GM21526 (cell line): Measurements from ENCODE around the gene POLDIP3.
"Not testable (repeated sequence)": the region's sequence is repeated elsewhere in the genome, so short reads cannot be mapped to it uniquely, and the experiment has no call there.

Experiments
- ATAC-seq: cut with Tn5 transposase; IDR thresholded peaks from one replicate; pipeline ENCODE4 v1.9.1; 2021; ENCODE audit warnings: moderate library complexity; ENCODE audit not compliant: unreplicated experiment, low FRiP score

POLDIP3 gene

DNA sequence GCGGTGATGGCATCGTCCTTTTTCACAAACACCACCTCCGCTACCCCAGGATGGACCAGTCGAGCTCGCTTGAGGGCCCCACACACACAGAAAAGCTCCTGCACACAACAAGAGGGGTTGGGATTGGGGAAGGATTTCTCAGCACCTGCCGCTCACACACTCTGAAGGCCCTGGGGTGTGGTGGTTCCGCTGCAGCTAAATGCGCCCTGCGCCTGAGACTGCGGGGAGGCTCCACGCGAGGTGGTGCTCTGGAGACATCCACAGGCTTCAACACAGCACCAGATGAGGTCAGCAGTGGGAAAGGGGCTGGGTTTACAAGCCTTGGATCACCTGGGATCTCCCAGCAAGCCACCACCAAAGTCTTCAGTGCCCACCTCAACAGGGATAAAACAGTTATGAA is 22.7 kb downstream of the POLDIP3 start:
- ATAC-seq, result no peak

DNA sequence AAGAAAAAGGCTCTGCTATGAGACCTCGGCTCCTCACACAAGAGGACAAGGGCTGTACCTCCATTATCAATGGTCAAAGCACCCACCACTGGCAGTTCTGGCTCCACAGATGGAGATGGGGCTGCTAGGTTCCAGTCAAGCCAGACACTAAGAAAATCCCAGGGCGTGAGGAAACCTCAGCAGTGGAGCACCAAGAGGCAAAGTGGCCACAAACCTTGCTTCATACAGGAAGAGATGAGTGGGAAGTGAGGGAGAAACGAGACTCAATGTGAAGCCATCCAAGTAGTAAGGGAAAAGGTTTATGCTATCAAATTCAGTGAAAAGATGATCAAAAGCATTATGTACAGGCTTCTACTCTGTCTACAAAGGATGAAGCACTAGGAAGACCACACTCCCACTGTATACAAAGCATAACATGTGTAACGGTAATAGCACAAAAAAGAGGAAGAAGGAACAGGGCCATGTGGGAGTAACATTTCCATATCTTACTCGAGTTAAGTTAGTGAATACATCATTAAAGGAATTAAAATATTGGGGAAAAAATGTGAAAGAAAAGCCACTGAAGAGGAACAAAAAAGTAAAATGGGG is 27.0 kb downstream of the POLDIP3 start:
- ATAC-seq, result no peak

DNA sequence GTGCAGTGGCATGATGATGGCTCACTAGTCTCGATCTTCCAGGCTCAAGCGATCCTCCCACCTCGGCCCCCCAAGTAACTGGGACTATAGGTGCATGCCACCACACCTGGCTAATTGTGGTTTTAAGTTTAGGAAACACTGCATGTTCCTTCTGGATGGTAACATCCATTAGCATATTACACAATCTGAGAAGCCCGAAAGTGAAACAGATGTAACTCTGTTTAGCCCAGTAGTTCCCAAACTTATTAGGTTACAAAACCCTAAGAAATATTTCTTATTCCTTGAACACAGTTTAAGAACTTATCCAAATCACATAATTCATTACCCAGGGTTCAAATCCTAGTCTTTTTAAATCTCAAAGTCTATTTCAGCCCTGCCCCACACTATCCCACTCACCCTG is 28.3 kb downstream of the POLDIP3 start:
- no peak for ATAC-seq

DNA sequence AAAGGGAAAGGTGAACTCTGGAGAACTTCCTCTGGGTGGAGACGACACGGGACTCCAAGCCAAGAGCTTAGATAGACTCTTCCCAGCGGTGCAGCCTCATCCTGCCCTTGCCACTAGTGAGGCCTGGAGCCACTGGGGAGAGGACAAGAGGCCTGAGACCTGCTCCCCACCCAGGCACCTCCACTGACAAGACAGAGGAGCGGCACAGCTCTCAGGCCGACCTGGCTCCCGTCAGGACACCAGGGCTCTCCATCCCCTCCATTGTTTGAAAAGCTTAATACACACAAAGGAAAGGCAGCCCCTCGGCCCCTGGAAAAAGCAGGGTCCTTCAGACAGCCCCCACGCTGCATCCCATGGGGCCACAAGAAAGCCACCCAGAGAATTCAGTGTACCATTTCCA is 29.6 kb downstream of the POLDIP3 start:
- ATAC-seq, result no peak

DNA sequence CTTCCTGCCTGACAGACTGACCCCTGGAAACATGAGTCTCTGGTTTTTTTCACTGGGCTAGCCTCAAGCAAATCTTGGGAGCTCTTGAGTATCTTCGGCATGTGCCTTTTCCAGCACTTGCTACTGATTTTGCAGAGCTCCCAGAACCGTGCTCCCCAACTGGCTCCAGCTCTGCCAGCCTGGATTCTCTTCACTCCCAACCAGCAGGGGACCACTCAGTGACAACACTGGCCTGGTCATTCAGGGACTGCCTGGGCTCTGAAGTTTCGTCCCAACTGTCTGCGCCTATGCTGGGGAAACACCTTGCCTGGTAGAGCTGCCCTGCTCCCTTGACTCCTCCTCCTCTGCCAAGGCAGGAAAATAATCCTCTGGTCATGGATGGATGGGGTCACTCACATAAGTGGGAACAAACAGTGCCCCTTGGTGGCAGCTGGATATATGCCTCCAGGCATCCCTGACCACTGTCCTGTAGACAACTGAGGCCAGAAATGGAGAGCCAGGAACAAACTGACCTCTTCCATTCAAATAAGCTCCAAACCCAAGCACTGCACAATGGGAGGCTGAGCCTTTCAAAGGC is 30.2 kb downstream of the POLDIP3 start:
- no peak for ATAC-seq

DNA sequence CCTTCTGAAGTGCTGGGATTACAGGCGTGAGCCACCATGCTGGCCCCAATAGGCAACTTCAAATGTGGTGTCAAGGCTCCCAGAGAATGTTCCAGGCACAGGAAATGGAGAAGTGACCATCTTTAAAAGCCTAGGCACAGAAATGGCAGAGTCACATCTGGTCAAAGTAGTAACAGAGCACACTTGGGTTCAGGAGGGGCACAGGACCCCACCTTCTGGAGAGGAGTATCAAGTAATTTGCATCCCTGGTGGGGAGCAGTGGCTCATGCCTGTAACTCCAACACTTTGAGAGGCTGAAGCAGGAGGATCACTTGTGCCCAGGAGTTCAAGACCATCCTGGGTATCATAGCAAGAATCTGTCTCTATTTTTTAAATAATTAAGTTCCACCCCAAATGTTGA is 31.7 kb downstream of the POLDIP3 start:
- no peak for ATAC-seq

DNA sequence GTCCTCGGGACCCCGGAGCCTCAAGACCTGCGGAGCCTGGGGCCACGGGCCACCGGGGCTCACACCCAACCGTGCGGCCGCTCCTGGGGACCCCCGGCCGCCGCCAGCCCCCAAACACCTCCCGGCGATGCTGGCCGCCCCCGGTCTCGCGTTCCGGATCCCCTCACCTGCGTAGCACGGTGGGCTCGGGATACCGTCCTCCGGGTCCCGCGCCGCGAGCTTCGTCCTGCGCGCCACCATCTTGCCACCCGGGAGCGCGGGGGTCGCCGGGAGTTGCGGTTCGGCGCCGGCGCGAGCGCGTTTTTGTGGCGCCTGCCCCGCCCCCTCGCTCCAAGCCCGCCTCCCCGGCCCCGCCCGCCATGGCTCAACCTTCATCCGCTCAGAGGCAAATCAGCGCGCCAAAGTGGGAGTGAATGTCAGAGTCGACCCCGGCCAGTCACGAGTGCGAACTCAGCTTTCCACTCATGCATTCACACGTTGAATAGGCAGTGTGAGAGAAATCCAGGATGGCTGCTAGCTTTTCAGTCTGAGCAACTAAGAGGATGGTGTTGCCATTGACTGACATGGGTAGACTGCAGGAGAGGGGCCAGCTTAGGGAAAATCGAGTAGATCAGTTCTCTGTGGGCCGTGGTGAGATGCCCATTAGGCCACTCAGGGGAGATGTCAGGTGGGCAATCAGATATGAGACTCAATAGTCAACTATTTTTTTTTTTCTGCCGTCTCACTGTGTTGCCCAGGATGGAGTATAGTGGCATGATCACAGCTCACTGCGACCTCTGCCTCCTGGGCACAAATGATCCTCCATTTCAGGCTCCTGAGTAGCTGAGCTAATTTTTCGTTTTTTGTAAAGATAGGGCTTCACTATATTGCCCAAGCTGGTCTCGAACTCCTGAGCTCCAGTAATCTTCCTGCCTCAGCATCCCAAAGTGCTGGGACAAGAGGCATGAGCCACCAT is 32.6 kb downstream of the POLDIP3 start:
- no peak for ATAC-seq

DNA sequence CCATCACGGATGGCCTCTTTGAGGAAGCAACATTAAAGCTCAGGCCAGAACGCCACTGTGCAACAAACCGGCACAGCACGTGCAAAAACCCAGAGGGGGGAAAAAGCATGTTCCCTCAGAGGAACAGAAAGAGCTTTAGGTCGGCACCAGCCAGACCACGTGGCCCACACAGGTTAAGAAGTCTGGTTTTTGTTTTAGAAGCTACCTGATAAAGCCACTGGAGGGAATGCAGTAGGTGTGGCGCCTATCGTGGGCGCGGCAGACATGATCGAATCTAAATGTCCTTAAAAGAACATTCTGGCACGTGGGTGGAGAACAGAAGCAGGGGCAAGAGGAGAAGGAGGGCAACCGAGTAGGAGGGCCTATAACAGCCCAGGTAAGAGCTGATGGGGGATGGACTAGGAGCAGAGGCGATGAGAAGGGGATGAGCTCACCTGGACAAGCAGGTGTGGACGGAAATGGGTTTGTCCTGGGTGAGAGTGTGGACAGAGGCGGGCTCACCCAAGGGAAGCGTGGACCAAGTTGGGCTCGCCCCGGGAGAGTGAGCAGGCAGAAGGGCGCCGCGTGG is 33.4 kb downstream of the POLDIP3 start:
- not testable (repeated sequence) for ATAC-seq

DNA sequence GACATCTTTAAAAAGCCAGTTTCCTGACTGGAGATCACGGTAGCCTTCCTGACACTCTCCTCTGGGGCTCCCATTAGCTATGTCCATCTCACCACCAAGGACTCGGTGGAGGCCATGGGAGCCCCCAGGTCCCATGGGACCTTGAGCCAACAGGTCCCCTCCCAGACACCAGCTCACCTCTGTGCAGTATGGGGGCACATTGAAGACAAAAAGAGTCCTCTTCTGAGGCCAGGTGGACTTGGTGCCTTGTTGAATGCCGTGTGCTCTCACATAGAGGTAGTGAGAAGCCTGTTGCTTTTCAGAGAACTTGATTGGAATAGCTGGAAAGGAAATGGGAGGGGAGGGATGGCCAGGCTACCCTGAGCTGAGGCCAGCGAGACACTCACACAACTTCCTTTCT is 34.6 kb downstream of the POLDIP3 start:
- not testable (repeated sequence) for ATAC-seq

DNA sequence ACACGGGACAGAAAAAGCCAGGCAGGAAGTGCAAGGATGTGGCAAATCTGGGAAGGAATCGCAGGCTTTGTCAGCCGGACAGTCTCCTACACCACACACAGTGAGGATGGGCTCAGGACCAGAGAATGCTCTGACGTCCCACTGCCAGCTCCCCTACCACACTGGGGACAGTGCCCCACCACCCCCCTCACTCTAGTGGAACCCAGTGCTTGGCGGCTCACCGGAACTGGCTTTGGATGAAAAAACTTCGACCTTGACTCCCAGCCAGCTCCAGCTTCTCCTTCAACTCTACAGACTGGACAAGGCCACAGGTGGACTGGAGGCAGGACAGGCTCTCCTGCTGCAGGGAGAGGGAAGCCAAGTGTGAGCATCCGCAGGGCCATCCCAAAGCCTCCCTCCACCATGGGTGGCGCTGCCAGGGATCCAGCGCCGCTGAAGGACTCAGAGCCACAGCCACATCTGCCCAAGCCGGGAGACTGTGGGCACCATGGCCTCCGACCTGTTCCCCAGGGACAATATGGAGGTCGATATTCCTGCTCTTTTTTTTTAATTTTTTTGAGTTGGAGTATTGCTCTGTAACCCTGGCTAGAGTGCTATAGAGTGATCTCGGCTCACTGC is 37.0 kb downstream of the POLDIP3 start:
- no peak for ATAC-seq

DNA sequence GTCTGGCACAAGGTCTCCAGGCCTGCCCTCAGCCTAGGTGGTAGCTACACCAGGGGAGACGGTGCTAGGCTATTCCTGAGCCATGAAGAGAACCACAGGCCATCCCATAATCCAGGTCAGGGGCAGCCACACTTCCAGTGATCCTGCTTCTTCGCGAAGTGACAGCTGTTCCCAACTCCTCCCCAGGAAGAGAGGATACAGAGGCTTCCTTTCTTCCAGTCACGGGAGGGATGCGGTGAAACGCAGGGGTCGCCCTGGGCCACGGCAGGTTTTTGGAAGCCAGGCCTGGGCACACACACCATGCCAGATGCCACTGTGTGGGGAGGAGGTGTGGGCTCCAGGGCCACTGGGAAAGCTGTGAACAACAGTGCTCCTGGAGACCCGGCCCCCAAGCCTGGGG is 37.5 kb downstream of the POLDIP3 start:
- ATAC-seq, result not testable (repeated sequence)

DNA sequence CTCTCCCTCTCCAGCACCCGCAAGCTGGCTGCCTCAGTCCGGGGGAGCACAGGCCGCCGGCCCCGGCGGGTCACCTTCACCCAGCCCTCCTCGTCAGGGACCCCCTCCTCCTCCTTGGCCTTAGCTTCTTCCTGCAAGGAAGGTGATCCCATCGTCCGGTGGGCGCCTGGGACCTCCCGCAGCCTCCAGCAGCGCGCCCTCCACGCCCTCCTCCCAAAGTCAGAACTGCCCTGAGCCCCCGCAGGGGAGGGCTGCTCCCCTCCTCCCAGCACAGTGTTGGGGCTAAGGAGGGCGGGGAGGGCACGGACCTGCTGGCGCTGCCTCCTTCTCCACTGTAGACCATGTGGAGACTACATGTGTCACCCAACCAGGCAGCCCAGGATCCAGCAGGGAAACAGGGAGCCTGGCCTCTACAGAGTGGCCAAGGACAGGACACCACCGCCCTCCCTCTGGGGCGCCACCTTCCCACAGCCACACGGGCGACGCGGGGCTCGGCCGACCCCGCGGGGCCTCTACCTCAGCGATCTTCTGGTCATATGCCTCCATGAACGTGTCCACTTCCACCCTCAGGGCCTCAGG is 38.6 kb downstream of the POLDIP3 start:
- ATAC-seq, result not testable (repeated sequence)

DNA sequence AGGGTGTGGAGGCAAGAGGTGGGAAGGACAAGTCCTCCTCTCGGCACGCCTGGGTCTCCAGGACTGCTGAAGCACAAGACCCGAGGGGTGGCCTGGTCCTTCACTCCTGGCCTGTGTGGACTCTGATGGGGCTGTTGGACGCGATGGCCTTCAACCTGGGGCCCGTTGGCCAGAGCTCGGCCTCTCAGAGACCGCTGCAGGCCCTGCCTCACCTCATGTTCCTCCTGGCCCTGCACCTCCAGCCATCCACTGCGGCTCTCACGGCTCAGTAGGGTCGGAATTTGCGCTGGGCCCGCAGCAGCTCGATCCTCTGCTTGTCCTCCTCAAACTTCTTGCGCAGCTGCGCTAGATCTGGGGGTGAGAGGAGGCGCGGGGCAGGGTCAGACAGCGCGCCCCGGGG is 40.2 kb downstream of the POLDIP3 start:
- ATAC-seq, result not testable (repeated sequence)

DNA sequence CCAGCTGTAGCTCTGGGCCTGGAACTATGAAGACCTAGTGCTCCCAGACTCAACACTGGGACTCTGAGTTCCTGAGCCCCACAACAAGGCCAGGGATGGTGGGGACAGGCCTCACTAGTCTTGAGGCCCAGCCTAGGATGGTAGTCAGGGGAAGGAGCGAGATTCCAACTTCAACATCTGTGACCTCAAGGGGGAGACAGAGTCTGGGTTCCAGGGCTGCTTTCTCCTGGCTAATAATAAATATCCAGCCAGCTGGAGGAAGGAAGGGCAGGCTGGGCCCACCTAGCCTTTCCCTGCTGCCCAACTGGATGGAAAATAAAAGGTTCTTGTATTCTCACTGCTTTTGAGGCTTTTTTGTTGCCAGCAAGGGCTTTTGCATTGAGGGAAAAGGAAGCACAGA is 40.6 kb downstream of the POLDIP3 start:
- ATAC-seq, result not testable (repeated sequence)

DNA sequence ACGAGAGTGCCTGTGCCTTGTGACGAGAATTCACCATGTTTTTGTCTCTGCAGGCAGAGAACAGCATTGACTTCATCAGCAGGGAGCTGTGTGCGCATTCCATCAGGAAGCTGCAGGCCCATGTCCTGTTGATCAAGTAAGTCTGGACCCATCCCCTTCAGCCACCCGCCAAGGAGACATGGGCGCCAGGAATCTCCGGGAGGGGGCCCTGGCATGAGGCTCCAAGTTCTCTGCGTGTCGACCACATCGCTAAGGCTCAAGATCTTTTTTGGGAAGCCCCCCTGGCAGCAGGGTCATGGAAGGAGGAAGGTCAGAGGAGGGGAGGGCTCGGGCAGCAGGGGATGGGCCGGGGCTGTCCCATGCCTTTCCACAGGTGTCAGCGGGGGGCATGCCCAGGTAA is 43.6 kb downstream of the POLDIP3 start:
- not testable (repeated sequence) for ATAC-seq

DNA sequence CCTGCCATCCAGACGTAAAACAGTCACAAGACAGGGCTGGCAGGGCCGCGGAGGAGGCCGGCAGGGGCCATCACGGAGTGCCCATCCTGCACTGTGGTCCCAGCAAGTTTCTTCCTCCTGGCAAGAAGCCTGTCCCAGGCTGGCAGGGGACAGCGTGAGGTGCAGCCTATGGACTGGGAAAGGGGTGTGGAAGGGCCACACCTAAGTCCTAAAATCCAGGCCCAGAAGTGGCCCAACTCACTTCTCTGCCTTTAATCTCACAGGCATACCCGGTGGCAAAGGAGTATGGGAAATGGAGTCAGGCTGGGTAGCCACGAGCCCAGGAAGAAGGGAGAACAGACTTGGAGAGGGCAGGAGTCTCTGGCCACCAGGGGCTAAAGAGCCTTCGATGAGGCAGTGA is 44.1 kb downstream of the POLDIP3 start:
- not testable (repeated sequence) for ATAC-seq

DNA sequence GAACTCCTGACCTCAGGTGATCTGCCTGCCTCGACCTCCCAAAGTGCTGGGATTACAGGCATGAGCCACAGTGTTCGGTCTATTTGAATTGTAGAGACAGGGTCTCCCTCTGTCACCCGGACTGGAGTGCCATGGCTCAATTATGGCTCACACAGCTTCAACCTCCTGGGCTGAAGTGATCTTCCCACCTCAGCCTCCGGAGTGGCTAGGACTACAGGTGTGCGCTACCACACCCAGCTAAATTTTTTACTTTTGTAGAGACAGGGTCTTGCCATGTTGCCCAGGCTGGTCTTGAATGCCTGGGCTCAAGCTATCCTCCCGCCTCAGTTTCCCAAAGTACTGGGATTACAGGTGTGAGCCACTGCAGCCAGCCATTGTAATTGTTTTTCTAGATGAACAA is 46.7 kb downstream of the POLDIP3 start:
- ATAC-seq, result not testable (repeated sequence)

DNA sequence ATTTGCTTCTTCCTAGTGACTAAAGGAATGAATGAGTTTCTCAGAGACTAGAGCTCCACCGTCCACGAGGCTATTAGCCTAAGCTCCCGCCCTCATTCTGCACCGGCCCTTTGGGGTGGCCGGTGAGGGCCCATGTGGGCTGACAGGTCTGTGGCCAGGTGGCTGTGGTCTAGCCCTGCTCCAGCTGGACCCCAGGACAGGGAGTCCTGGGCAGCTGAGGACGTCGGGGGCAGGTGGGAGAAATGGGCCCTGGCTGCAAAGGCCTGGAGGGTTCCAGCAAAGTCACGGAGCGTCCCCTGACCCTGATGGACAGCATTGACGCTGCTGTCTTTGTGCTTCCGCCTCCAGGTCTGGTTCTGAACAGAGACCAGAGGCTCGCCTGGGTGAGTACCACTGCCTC is 48.7 kb downstream of the POLDIP3 start:
- ATAC-seq, result no peak

DNA sequence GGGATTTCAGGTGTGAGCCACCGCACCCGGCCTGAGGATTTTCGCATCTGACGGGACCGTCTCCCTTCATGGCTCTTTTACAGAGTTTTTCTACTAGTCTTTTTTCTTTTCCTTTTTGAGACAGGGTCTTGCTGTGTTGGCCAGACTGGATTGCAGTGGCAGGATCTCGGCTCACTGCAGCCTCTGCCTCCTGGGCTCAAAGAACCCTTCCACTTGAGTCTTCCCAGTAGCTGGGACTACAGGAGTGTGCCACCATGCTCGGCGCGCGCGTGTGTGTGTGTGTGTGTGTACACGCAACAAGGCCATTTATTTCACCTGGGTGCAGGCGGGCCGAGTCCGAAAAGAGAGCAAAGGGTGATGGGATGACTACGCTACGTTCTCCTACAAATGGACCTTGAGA is 50.0 kb downstream of the POLDIP3 start:
- no peak for ATAC-seq

DNA sequence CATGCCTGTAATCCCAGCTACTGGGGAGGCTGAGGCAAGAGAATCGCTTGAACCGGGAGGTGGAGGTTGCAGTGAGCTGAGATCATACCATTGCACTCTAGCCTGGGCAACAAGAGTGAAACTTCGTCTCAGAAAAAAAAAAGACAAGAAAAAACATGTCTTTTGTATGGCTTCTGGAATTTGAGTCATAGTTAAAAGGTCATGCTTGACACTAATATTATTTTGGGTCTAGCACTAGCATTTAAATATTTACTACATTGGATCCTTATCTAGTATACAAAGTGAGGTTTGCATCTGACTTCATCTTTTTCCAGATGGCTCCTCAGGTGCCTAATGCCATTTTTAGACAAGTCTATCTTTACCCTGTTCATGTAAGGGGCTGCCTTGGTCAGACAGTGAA is 50.7 kb downstream of the POLDIP3 start:
- ATAC-seq, result not testable (repeated sequence)
